Right lobe of liver (tissue), 6 donors: ENCODE data around the gene ATPAF2. TPM values are rescaled to one million over a fixed set of nuclear protein-coding genes. Genes with fewer than 3 reads are reported as not detected.

Source experiments
- ATAC-seq, 4 donors: fragments of 200-7000 bp; cut with Tn5 transposase; one replicate each; pipeline ENCODE4 v1.9.1; 2020; ENCODE audit warnings: mild to moderate bottlenecking in 4 of 4, moderate library complexity in 4 of 4
- DNase-seq, 3 donors: peaks; one replicate each; pipeline ENCODE4 v3.0.0-alpha.2; 2020
- H3K27ac ChIP-seq, 3 donors: fragments of 200-600 bp; one replicate each; pipeline ENCODE4 v1.8.0; 2022
- H3K27me3 ChIP-seq, 2 donors: fragments of 200-600 bp; one replicate each; pipeline ENCODE4 v1.8.0; 2022
- H3K36me3 ChIP-seq, 4 donors: fragments of 200-600 bp; sonication (generic) in 1 of 4; one replicate each; pipeline versions ENCODE4 v1.5.1 to v1.8.0; 2017 to 2022; ENCODE audit warnings: control low read depth in 1 of 4
- H3K4me1 ChIP-seq, 4 donors: fragments of 200-600 bp; sonication (generic) in 1 of 4; one replicate each; pipeline versions ENCODE4 v1.5.1 to v1.8.0; 2017 to 2022; ENCODE audit warnings: control low read depth in 1 of 4
- H3K4me3 ChIP-seq, 3 donors: fragments of 200-600 bp; one replicate each; pipeline ENCODE4 v1.8.0; 2022
- H3K9me3 ChIP-seq, 4 donors: fragments of 200-600 bp; sonication (generic) in 1 of 4; one replicate each; pipeline versions ENCODE4 v1.5.1 to v1.8.0; 2017 to 2022; ENCODE audit warnings: control low read depth in 1 of 4
- POLR2A ChIP-seq: fragments of 450-650 bp; IDR thresholded peaks from one replicate; pipeline ENCODE4 v1.6.1; 2017; ENCODE audit warnings: antibody characterized with exemption, mild to moderate bottlenecking
- WGBS: methylation state at CpG from one replicate; pipeline ENCODE4 v1.1.6; 2018; ENCODE audit warnings: low coverage, low lambda C conversion rate; ENCODE audit not compliant: insufficient coverage; ENCODE audit errors: missing lambda C conversion rate; 5-methylcytosine and 5-hydroxymethylcytosine counted together
- intact Hi-C, 2 donors: fragments of 100-400 bp; cut with DNase I; formaldehyde crosslinking; loops; one replicate each; pipeline versions ENCODE4 v1.11.2 to v1.14.1; 2022
- total RNA-seq, 6 experiments: library from RNA; depleted of rRNA in 2 of 6; stranded (reverse); fragments of >200 nt in 2 of 6; fragmentation: NEBNext Ultra II Directional in 3 of 6; extraction: Animal tissue kit (Norgen Biotek cat#: 25700) in 3 of 6; gene quantifications; one replicate each; pipeline versions ENCODE4 v1.1.0 to v1.2.4, GENCODE V29; 2016 to 2023
- TF ChIP-seq, protein P1 (sequence below), 4 donors: fragments of 200-600 bp in 3 of 4; fragments of 450-650 bp in 1 of 4; IDR thresholded peaks; one replicate each; pipeline versions ENCODE4 v1.5.1 to v1.8.0; 2016 to 2022; ENCODE audit warnings: antibody characterized with exemption in 4 of 4, mild to moderate bottlenecking in 2 of 4
- donor health status: DM: no; HTN: yes; CAD: no.
- donor health status: DM: no; HTN: no; CAD: no.
- donor health status: DM: no; HTN: no; CAD: no.
- donor health status: DM: no; HTN: yes; CAD: no.
- donor health status: DM: no; HTN: yes; CAD: no.

The ATPAF2 gene
- total RNA-seq, 6 experiments from 2014 or later, result 17.2 to 21.0 (median 19.2) TPM

DNA sequence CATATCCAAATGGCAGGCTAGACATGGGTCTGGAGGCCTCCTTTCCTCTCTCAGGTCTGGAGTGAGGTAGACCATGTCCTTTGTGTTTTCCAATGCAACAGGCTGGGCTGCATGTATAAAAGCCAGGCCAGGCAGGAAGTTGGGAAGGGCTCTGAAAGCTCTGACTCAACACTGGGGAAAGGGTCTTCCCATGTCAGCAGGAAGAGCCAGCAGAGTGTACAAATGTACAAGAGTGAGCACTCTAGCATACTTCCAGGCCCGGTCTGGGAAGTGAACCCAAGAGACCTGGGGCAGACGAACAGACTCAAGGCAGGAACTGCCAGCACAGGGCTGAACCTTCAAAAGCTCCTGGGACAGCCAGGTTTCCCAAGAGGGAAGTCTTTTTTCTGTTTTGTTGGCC is 7.0 kb downstream of the ATPAF2 start:
- Histone ChIP-seq H3K4me1 (peaks cover 0 to 6% (median 3%) of the 10 kb centered on the region in 4 donors), H3K27me3 (no peaks in the 10 kb centered on the region), H3K36me3 (no peaks in the 10 kb centered on the region), H3K27ac (no peak overlapping the region), H3K9me3 (no peaks in the 10 kb centered on the region), H3K4me3 (no peak overlapping the region)
- WGBS, result 48% methylated on average over 2 of the region's 2 CpGs
- ATAC-seq (peak; percentile 23 to 70 (median 42)), DNase-seq (no peak)
- intact Hi-C loops, result no loop called here
- TF ChIP-seq, protein P1, sequence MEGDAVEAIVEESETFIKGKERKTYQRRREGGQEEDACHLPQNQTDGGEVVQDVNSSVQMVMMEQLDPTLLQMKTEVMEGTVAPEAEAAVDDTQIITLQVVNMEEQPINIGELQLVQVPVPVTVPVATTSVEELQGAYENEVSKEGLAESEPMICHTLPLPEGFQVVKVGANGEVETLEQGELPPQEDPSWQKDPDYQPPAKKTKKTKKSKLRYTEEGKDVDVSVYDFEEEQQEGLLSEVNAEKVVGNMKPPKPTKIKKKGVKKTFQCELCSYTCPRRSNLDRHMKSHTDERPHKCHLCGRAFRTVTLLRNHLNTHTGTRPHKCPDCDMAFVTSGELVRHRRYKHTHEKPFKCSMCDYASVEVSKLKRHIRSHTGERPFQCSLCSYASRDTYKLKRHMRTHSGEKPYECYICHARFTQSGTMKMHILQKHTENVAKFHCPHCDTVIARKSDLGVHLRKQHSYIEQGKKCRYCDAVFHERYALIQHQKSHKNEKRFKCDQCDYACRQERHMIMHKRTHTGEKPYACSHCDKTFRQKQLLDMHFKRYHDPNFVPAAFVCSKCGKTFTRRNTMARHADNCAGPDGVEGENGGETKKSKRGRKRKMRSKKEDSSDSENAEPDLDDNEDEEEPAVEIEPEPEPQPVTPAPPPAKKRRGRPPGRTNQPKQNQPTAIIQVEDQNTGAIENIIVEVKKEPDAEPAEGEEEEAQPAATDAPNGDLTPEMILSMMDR (IDR thresholded peaks at IDR 0.05), result no peak
- no peak for TF ChIP-seq POLR2A

DNA sequence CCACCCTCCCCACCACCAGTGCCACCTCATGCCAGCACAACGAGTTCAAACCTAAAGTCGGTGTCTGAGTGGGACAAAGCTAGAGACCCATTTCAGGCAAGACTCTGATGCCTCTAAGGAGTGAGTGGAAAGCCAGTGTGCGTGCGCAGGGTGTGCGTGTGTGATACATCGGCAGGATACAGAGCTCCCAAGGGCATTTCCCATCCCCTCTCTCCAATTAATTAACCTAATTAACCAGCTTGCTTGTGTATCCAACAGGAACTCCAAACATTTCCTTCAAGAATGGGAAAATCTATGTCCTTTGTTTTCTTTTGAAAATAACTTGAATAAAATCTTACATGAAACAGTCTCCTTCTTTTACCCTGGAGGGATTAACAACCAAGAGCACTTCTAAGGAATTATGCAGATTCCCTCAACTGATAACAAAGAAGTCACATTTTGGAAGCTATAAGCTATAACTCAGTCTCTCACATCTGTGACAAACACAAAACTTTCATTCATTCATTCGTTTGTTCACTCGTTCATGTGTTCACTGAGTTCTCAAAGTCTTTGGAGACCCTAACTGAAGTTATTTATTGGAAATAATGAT is 9.9 kb downstream of the ATPAF2 start:
- intact Hi-C loops, result loop anchor here in 1 of 2 donors (10.0 kb wide), 1 partner anchor 364 kb away; no protein-coding TSS in a partner anchor
- no peak for DNase-seq

DNA sequence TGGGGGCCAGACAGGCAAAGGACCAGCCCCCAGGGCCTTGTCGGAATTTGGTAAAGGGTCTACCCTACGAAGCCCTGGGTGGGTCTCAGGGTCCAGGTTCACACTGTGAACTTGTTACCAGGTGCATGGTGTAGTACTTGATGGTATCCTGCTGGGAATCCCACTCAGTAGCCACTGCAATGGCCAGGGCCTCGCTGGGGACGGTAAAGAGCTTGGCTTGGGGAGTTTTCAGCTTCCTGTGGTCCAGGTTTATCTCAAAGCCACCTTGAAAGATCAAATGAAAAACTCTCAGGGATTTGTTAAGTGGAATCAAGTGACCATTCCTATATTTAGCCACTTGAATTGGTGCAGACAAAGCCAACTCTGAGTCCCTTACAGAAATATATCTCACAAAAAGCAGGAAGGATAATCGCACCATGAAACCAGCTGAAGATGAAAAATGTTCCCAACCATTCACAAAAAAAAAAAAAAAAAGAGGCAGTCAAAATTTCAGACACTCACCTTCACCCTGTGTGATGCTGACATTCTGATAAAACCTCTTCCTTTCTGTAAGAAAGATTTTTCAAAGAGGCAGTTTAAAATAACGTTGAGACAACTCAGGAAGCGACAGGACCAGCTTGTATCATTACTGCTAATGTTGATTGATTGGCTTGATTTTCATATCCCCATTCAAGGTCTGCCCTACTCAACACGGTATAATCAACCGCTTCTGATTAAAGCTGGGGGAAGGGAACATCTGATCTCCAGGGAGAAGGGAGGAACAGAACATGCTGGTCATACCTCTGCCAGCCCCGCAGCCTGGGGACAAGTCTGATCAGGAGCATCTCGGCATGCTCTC is 10.6 kb downstream of the ATPAF2 start:
- Histone ChIP-seq H3K36me3 (no peaks in the 10 kb centered on the region), H3K4me3 (no peak overlapping the region), H3K9me3 (no peaks in the 10 kb centered on the region), H3K4me1 (peaks cover 0 to 17% (median 3%) of the 10 kb centered on the region in 4 donors), H3K27me3 (no peaks in the 10 kb centered on the region), H3K27ac (no peak overlapping the region)
- TF ChIP-seq, protein P1 (IDR thresholded peaks at IDR 0.05), result no peak
- TF ChIP-seq POLR2A, result no peak
- WGBS, result 91% methylated on average over 7 of the region's 11 CpGs
- DNase-seq (no peak), ATAC-seq (no peak)
- intact Hi-C loops, result loop anchor here in 1 of 2 donors (10.0 kb wide), 1 partner anchor 364 kb away; no protein-coding TSS in a partner anchor

More for the DNA sequence above, 9.9 kb downstream of the ATPAF2 start:
- Histone ChIP-seq H3K36me3 (no peaks in the 10 kb centered on the region), H3K4me3 (no peak overlapping the region), H3K27me3 (no peaks in the 10 kb centered on the region), H3K9me3 (no peaks in the 10 kb centered on the region), H3K27ac (no peak overlapping the region), H3K4me1 (peaks cover 0 to 17% (median 3%) of the 10 kb centered on the region in 4 donors)
- WGBS, result 97% methylated on average over 7 of the region's 8 CpGs
- TF ChIP-seq, protein P1 (IDR thresholded peaks at IDR 0.05), result no peak
- no peak for TF ChIP-seq POLR2A
- no peak for ATAC-seq

DNA sequence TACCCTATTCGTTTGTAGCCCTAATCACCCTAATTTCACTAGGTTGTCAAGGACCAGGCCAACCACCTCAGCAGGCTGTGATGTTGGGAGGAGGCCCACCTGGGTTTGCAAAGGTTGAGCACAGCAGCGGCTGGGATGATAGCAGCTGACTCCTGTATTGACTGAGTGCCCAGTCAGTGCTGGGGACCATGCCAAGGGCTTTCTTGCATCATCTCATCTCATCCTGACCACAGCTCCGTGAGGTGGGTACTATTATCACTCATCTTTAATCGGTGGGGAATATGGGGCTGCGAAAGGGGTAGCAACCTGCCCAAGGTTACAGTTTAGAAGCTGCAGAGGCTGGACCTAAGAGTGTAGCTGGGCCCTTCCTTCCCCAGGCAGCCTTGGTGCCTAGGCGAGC is 11.7 kb downstream of the ATPAF2 start:
- DNase-seq (peak; percentile 63 to 85 (median 80)), ATAC-seq (peak; percentile 86 to 93 (median 90))
- Histone ChIP-seq H3K27ac (no peak overlapping the region), H3K4me3 (no peak overlapping the region), H3K4me1 (peaks cover 0 to 17% (median 3%) of the 10 kb centered on the region in 4 donors), H3K36me3 (no peaks in the 10 kb centered on the region), H3K9me3 (no peaks in the 10 kb centered on the region), H3K27me3 (no peaks in the 10 kb centered on the region)
- TF ChIP-seq, protein P1 (IDR thresholded peaks at IDR 0.05), result no peak
- no peak for TF ChIP-seq POLR2A
- WGBS, result 37% methylated on average over 2 of the region's 6 CpGs
- intact Hi-C loops, result loop anchor here in 1 of 2 donors (10.0 kb wide), 1 partner anchor 362 kb away; no protein-coding TSS in a partner anchor
